ENCODE data around the gene POLN. TPM values are rescaled to one million over a fixed set of nuclear protein-coding genes. Genes with fewer than 3 reads are reported as not detected.
A peak's percentile ranks its signal among the peaks of the same experiment; 100 is the strongest.

POLN gene
- total and polyA plus RNA-seq, 3 experiments from 2014 or later, result 0.55 to 1.6 (median 1.5) TPM

- H3K4me1 ChIP-seq (ENCODE audit: insufficient read depth, low read length), result no peaks in the 10 kb centered on the region
- H3K36me3 ChIP-seq (ENCODE audit: insufficient read depth, low read length), result no peaks in the 10 kb centered on the region
- no peaks in the 10 kb centered on the region for H3K27me3 ChIP-seq (ENCODE audit: insufficient read depth, low read length, poor library complexity, severe bottlenecking)
- peaks cover 0 to 15% (median 5%) of the 10 kb centered on the region in 3 donors for H3K36me3 Mint-ChIP-seq
- H3K4me1 Mint-ChIP-seq, result peaks cover 0 to 4% (median 0%) of the 10 kb centered on the region in 3 donors
- ChIA-PET POLR2A (no interaction called here), CTCF (interaction anchor here (1.0 kb wide), 1 partner anchor 150 kb away, joined by 3 read pairs; the partner anchor contains the start of gene CFAP99)
- no peaks in the 10 kb centered on the region for H3K9me3 Mint-ChIP-seq
- no peaks in the 10 kb centered on the region for H3K9me3 ChIP-seq (ENCODE audit: low read length)
- no peaks in the 10 kb centered on the region for H3K27me3 Mint-ChIP-seq
- peak overlapping the region in 1 of 8 donors; percentile 63 for H3K27ac Mint-ChIP-seq
- no peak for DNase-seq
- no peak overlapping the region for H3K4me3 Mint-ChIP-seq
- no peak overlapping the region for H3K4me3 ChIP-seq (ENCODE audit: low read length)
- no peak overlapping the region for H3K27ac ChIP-seq (ENCODE audit: low read depth, low read length)
These were observed 27.2 kb upstream of the POLN start for GRCh38 chr4:2269206-2269531.

GRCh38 chr4:2268357-2269205 is 26.7 kb upstream of the POLN start:
- H3K4me1 ChIP-seq (ENCODE audit: insufficient read depth, low read length), result no peaks in the 10 kb centered on the region
- peak overlapping the region in 1 of 8 donors; percentile 83 for H3K27ac Mint-ChIP-seq
- H3K4me3 Mint-ChIP-seq, result no peak overlapping the region
- no peaks in the 10 kb centered on the region for H3K27me3 Mint-ChIP-seq
- H3K36me3 ChIP-seq (ENCODE audit: insufficient read depth, low read length), result no peaks in the 10 kb centered on the region
- peaks cover 0 to 7% (median under 1%) of the 10 kb centered on the region in 3 donors for H3K4me1 Mint-ChIP-seq
- H3K9me3 ChIP-seq (ENCODE audit: low read length), result no peaks in the 10 kb centered on the region
- H3K9me3 Mint-ChIP-seq, result no peaks in the 10 kb centered on the region
- no peak overlapping the region for H3K27ac ChIP-seq (ENCODE audit: low read depth, low read length)
- no peak overlapping the region for H3K4me3 ChIP-seq (ENCODE audit: low read length)
- ChIA-PET POLR2A (no interaction called here), CTCF (no interaction called here)
- DNase-seq, result no peak
- H3K27me3 ChIP-seq (ENCODE audit: insufficient read depth, low read length, poor library complexity, severe bottlenecking), result no peaks in the 10 kb centered on the region
- H3K36me3 Mint-ChIP-seq, result peaks cover 0 to 15% (median 5%) of the 10 kb centered on the region in 3 donors

GRCh38 chr4:2267841-2268240 is 25.9 kb upstream of the POLN start:
- peaks cover 3% of the 10 kb centered on the region for H3K4me1 ChIP-seq (ENCODE audit: insufficient read depth, low read length)
- POLR2A ChIA-PET, result no interaction called here
- no peaks in the 10 kb centered on the region for H3K27me3 Mint-ChIP-seq

GRCh38 chr4:2267320-2267811 is 25.4 kb upstream of the POLN start:
- POLR2A ChIA-PET, result no interaction called here
- CTCF ChIA-PET, result interaction anchor here (0.7 kb wide), 1 partner anchor 47 kb away, joined by 3 read pairs; no protein-coding TSS in a partner anchor
- Histone ChIP-seq H3K9me3 (ENCODE audit: low read length) (no peaks in the 10 kb centered on the region), H3K27ac (ENCODE audit: low read depth, low read length) (no peak overlapping the region), H3K36me3 (ENCODE audit: insufficient read depth, low read length) (no peaks in the 10 kb centered on the region), H3K27me3 (ENCODE audit: insufficient read depth, low read length, poor library complexity, severe bottlenecking) (no peaks in the 10 kb centered on the region), H3K4me1 (ENCODE audit: insufficient read depth, low read length) (peaks cover 6% of the 10 kb centered on the region), H3K4me3 (ENCODE audit: low read length) (no peak overlapping the region)
- no peaks in the 10 kb centered on the region for H3K27me3 Mint-ChIP-seq
- peaks cover 0 to 5% (median 1%) of the 10 kb centered on the region in 3 donors for H3K4me1 Mint-ChIP-seq
- DNase-seq, result no peak
- H3K9me3 Mint-ChIP-seq, result no peaks in the 10 kb centered on the region
- H3K36me3 Mint-ChIP-seq, result peaks cover 0 to 9% (median under 1%) of the 10 kb centered on the region in 3 donors
- H3K27ac Mint-ChIP-seq, result peak overlapping the region in 1 of 8 donors; percentile 57
- H3K4me3 Mint-ChIP-seq, result no peak overlapping the region

More at GRCh38 chr4:2267841-2268240, 25.9 kb upstream of the POLN start:
- DNase-seq, result no peak
- no peak overlapping the region for H3K27ac ChIP-seq (ENCODE audit: low read depth, low read length)
- no peaks in the 10 kb centered on the region for H3K36me3 ChIP-seq (ENCODE audit: insufficient read depth, low read length)
- CTCF ChIA-PET, result no interaction called here
- H3K4me3 ChIP-seq (ENCODE audit: low read length), result no peak overlapping the region
- Mint-ChIP-seq H3K36me3 (peaks cover 0 to 12% (median 2%) of the 10 kb centered on the region in 3 donors), H3K27ac (no peak overlapping the region), H3K4me1 (peaks cover 0 to 7% (median 1%) of the 10 kb centered on the region in 3 donors), H3K9me3 (no peaks in the 10 kb centered on the region), H3K4me3 (no peak overlapping the region)
- H3K27me3 ChIP-seq (ENCODE audit: insufficient read depth, low read length, poor library complexity, severe bottlenecking), result no peaks in the 10 kb centered on the region
- no peaks in the 10 kb centered on the region for H3K9me3 ChIP-seq (ENCODE audit: low read length)

- ChIA-PET CTCF (interaction anchor here (0.7 kb wide), 1 partner anchor 46 kb away, joined by 3 read pairs; no protein-coding TSS in a partner anchor), POLR2A (no interaction called here)
- H3K9me3 Mint-ChIP-seq, result no peaks in the 10 kb centered on the region
- H3K36me3 ChIP-seq (ENCODE audit: insufficient read depth, low read length), result no peaks in the 10 kb centered on the region
- H3K9me3 ChIP-seq (ENCODE audit: low read length), result no peaks in the 10 kb centered on the region
- H3K27me3 ChIP-seq (ENCODE audit: insufficient read depth, low read length, poor library complexity, severe bottlenecking), result no peaks in the 10 kb centered on the region
- no peak overlapping the region for H3K4me3 Mint-ChIP-seq
- H3K4me3 ChIP-seq (ENCODE audit: low read length), result no peak overlapping the region
- peaks cover 6% of the 10 kb centered on the region for H3K4me1 ChIP-seq (ENCODE audit: insufficient read depth, low read length)
- H3K36me3 Mint-ChIP-seq, result peaks cover 0 to 8% (median 0%) of the 10 kb centered on the region in 3 donors
- no peak overlapping the region for H3K27ac ChIP-seq (ENCODE audit: low read depth, low read length)
- DNase-seq, result no peak
- H3K27me3 Mint-ChIP-seq, result no peaks in the 10 kb centered on the region
- H3K27ac Mint-ChIP-seq, result peak overlapping the region in 1 of 8 donors; percentile 33
- peaks cover 0 to 4% (median 1%) of the 10 kb centered on the region in 3 donors for H3K4me1 Mint-ChIP-seq
These were observed 24.9 kb upstream of the POLN start for GRCh38 chr4:2266821-2267220.

- no peak for DNase-seq
- no peak overlapping the region for H3K4me3 ChIP-seq (ENCODE audit: low read length)
- peaks cover 6% of the 10 kb centered on the region for H3K4me1 ChIP-seq (ENCODE audit: insufficient read depth, low read length)
- POLR2A ChIA-PET, result no interaction called here
- Mint-ChIP-seq H3K9me3 (no peaks in the 10 kb centered on the region), H3K36me3 (peaks cover 0 to 8% (median 0%) of the 10 kb centered on the region in 3 donors), H3K4me3 (peak overlapping the region in 1 of 7 donors; percentile 24), H3K4me1 (peaks cover 0 to 4% (median 1%) of the 10 kb centered on the region in 3 donors), H3K27ac (peak overlapping the region in 2 of 8 donors; percentile 33 to 84), H3K27me3 (no peaks in the 10 kb centered on the region)
- H3K27me3 ChIP-seq (ENCODE audit: insufficient read depth, low read length, poor library complexity, severe bottlenecking), result no peaks in the 10 kb centered on the region
- H3K9me3 ChIP-seq (ENCODE audit: low read length), result no peaks in the 10 kb centered on the region
- CTCF ChIA-PET, result no interaction called here
- no peak overlapping the region for H3K27ac ChIP-seq (ENCODE audit: low read depth, low read length)
- H3K36me3 ChIP-seq (ENCODE audit: insufficient read depth, low read length), result no peaks in the 10 kb centered on the region
These were observed 24.3 kb upstream of the POLN start for GRCh38 chr4:2266181-2266580.

GRCh38 chr4:2265113-2266110 is 23.5 kb upstream of the POLN start:
- CTCF ChIA-PET, result interaction anchor here (1.0 kb wide), 1 partner anchor 176 kb away, joined by 3 read pairs; no protein-coding TSS in a partner anchor
- Histone ChIP-seq H3K36me3 (ENCODE audit: insufficient read depth, low read length) (no peaks in the 10 kb centered on the region), H3K4me1 (ENCODE audit: insufficient read depth, low read length) (peaks cover 12% of the 10 kb centered on the region), H3K27ac (ENCODE audit: low read depth, low read length) (no peak overlapping the region), H3K9me3 (ENCODE audit: low read length) (no peaks in the 10 kb centered on the region), H3K27me3 (ENCODE audit: insufficient read depth, low read length, poor library complexity, severe bottlenecking) (no peaks in the 10 kb centered on the region), H3K4me3 (ENCODE audit: low read length) (no peak overlapping the region)
- peaks cover 0 to 4% (median 0%) of the 10 kb centered on the region in 3 donors for H3K36me3 Mint-ChIP-seq
- peaks cover 0 to 6% (median 1%) of the 10 kb centered on the region in 3 donors for H3K4me1 Mint-ChIP-seq
- H3K9me3 Mint-ChIP-seq, result no peaks in the 10 kb centered on the region
- DNase-seq, result no peak
- H3K27me3 Mint-ChIP-seq, result no peaks in the 10 kb centered on the region
- H3K27ac Mint-ChIP-seq, result peak overlapping the region in 5 of 8 donors; percentile 40 to 91 (median 50)
- POLR2A ChIA-PET, result interaction anchor here (1.0 kb wide), 1 partner anchor 203 kb away, joined by 3 read pairs; the partner anchor contains the start of gene RNF4
- H3K4me3 Mint-ChIP-seq, result peak overlapping the region in 1 of 7 donors; percentile 60

Data from CD8-positive, alpha-beta memory T cell (primary cell).